Measurements from ENCODE around the gene CLDN15.
"Not testable (repeated sequence)": the region's sequence is repeated elsewhere in the genome, so short reads cannot be mapped to it uniquely, and the experiment has no call there.

CLDN15 gene

GRCh38 chr7:101218236-101219125 lies 19.1 kb downstream of the CLDN15 start:
- DNase-seq: no peak

GRCh38 chr7:101217388-101218235 lies 20.0 kb downstream of the CLDN15 start, which contains the start of the genes PLOD3 and ZNHIT1:
PLOD3 (minus strand) TSS chr7:101217581; CDS start chr7:101217274, 307 bp downstream.
ZNHIT1 (plus strand) TSS chr7:101218165; CDS start chr7:101218196, 31 bp downstream.
- DNase-seq: peak; percentile 96

GRCh38 chr7:101216860-101217387 lies 20.7 kb downstream of the CLDN15 start:
- no peak for DNase-seq

GRCh38 chr7:101216001-101216859 lies 21.4 kb downstream of the CLDN15 start:
- no peak for DNase-seq

- DNase-seq: no peak
Measured at GRCh38 chr7:101212014-101212413, 25.6 kb downstream of the CLDN15 start.

- no peak for DNase-seq
Measured at GRCh38 chr7:101211501-101211900, 26.1 kb downstream of the CLDN15 start.

- DNase-seq: no peak
Measured at GRCh38 chr7:101210143-101210542, 27.5 kb downstream of the CLDN15 start.

GRCh38 chr7:101208794-101209193 lies 28.8 kb downstream of the CLDN15 start:
- no peak for DNase-seq

GRCh38 chr7:101207459-101207858 lies 30.1 kb downstream of the CLDN15 start:
- DNase-seq: no peak

GRCh38 chr7:101206665-101207042 lies 30.9 kb downstream of the CLDN15 start:
- no peak for DNase-seq

GRCh38 chr7:101205901-101206664 lies 31.5 kb downstream of the CLDN15 start:
- no peak for DNase-seq

- peak; percentile 23 for DNase-seq
Measured at GRCh38 chr7:101203740-101204738, 33.6 kb downstream of the CLDN15 start.

- DNase-seq: no peak
Measured at GRCh38 chr7:101202603-101202918, 35.0 kb downstream of the CLDN15 start.

- DNase-seq: no peak
Measured at GRCh38 chr7:101201695-101202602, 35.7 kb downstream of the CLDN15 start.

GRCh38 chr7:101200862-101201599 lies 36.6 kb downstream of the CLDN15 start, which contains the start of gene MOGAT3:
MOGAT3 (minus strand) TSS chr7:101201036; CDS start chr7:101200854, 182 bp downstream.
- no peak for DNase-seq

- DNase-seq: no peak
Measured at GRCh38 chr7:101200504-101200861, 37.1 kb downstream of the CLDN15 start.

- DNase-seq: not testable (repeated sequence)
Measured at GRCh38 chr7:101199522-101199921, 38.1 kb downstream of the CLDN15 start.

GRCh38 chr7:101198476-101198875 lies 39.1 kb downstream of the CLDN15 start:
- DNase-seq: no peak
